HCT116 (cell line): ENCODE measurements around the gene PCMT1.
"Not testable (repeated sequence)": the region's sequence is repeated elsewhere in the genome, so short reads cannot be mapped to it uniquely, and the experiment has no call there.

Source experiments
- CBX3 ChIP-seq: IDR thresholded peaks from 2 replicates; pipeline ENCODE4 v1.6.1; 2012; ENCODE audit warnings: low read depth
- CTCF ChIP-seq, 3 experiments: fragments of 200-600 bp in 1 of 3; sonication (generic) in 1 of 3; IDR thresholded peaks in 2 of 3; conservative IDR thresholded peaks in 1 of 3; 2 replicates each; pipeline ENCODE4 v1.5.1; 2012 to 2017; ENCODE audit warnings: low read depth in 2 of 3, low read length in 2 of 3, antibody characterized with exemption in 1 of 3, borderline replicate concordance in 1 of 3, control low read depth in 1 of 3, mild to moderate bottlenecking in 1 of 3, mixed read lengths in 1 of 3, mixed run types in 1 of 3, moderate library complexity in 1 of 3; ENCODE audit not compliant: insufficient read depth in 1 of 3
- ELF1 ChIP-seq: IDR thresholded peaks from 2 replicates; pipeline ENCODE4 v1.6.1; 2012; ENCODE audit warnings: low read depth, borderline replicate concordance
- MAX ChIP-seq: IDR thresholded peaks from 2 replicates; pipeline ENCODE4 v1.6.1; 2012
- YY1 ChIP-seq: IDR thresholded peaks from 2 replicates; pipeline ENCODE4 v1.6.1; 2011; ENCODE audit warnings: low read length, low read depth, moderate library complexity, mild to moderate bottlenecking; ENCODE audit not compliant: insufficient replicate concordance; ENCODE audit errors: extremely low read depth

- TF ChIP-seq CTCF (IDR thresholded peaks at IDR 0.05 in 2 of 3, conservative IDR thresholded peaks at IDR 0.05 in 1 of 3; ENCODE audit: borderline replicate concordance in 1 of 3, insufficient read depth in 1 of 3, low read depth in 2 of 3, low read length in 2 of 3); CBX3; YY1; ELF1; MAX: not testable (repeated sequence)
Measured at GRCh38 chr6:149749082-149749593, 403 bp upstream of the PCMT1 start.
